COR-L47 (cell line): ENCODE data around the gene ABCE1.

Experiments
- DNase-seq: peaks from one replicate; lab custom pipeline; 2025; lab: John Stamatoyannopoulos, UW

ABCE1 gene

GRCh38 chr4:145177511-145177905 lies 79.4 kb downstream of the ABCE1 start:
- DNase-seq: no peak

GRCh38 chr4:145177906-145178538 lies 79.9 kb downstream of the ABCE1 start:
- no peak for DNase-seq

GRCh38 chr4:145178740-145179280 lies 80.7 kb downstream of the ABCE1 start:
- no peak for DNase-seq
